Activated CD8-positive, alpha-beta memory T cell treated with anti-CD3 and anti-CD28 coated beads for 4 hours (primary cell): Measurements from ENCODE around the gene HNMT.
"Not testable (repeated sequence)": the region's sequence is repeated elsewhere in the genome, so short reads cannot be mapped to it uniquely, and the experiment has no call there.

Experiments
- DNase-seq, 2 donors: peaks; one replicate each; pipeline ENCODE4 v3.0.0-alpha.2; 2020; ENCODE audit warnings: low read depth in 2 of 2

The HNMT gene

DNA sequence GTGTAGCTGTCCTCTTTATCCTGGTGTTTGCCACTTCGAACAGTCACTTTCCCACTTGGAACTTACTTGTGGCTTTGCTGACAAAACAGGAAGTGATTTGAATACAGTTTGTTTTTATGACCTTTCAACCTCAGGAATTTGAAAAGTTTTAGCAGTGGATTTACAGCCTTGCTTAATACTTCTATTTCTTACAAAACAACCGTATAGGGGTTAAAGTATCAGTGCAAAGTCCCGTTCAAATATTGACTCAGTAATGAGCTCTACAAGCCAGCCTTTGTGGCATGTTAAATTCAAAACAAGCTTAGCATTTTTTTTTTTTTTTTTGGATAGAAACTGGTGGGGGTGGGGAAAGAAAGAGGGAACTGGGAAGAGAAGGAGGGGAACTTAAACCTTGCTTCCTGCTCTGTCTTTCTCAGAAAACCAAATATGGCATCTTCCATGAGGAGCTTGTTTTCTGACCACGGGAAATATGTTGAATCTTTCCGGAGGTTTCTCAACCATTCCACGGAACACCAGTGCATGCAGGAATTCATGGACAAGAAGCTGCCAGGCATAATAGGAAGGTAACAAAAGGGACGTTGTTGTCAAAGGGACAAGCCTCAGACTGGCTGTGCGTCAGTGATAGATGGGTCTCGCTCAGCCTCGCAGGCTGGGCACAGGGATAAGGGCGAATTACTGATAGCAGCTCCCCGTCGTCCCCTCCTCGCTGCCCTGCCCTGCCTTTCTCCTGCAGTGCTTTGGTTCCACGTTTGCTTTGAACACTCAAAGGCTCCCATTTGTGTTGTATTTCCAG lies at the start of gene HNMT:
HNMT (plus strand) TSS at position 408 of the 793 bp plus-strand sequence; CDS start at position 427, 19 bp downstream.
- no peak for DNase-seq

DNA sequence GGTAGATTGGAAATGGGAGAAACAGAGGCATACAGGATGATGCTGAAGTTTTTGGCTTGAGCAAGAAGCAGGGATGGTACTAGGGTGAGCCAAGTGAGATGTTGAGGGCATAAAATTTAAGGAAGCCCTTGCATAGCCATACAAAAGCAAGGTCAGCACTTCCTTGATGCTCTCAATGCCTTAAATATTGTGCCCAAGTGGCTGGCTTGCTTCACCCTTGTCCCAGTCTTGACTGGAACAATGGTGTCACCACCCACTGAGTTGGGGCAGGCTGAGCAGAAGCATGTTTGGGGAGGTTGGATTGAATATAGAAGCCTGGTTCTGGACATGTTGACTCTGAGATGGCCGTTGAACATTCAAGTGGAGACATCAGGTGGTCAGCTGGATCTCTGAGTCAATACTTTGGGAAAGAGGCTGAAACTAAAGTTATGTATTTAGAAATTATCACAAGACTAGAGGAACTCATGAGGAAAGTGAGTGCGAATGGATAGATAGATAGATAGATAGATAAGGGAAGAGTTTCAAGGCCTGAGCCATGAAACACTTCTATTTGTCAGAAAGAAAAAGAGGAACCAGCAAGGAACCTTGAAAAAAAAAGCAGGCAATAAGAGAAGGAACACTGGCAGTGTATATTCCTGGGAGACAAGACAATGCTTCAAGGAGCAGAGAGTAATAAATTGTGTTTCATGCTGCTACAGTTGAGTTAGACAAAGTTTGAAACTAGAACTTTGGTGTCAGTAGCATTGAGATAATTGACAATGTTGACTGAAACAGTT lies 43.0 kb upstream of the HNMT start:
- no peak for DNase-seq

DNA sequence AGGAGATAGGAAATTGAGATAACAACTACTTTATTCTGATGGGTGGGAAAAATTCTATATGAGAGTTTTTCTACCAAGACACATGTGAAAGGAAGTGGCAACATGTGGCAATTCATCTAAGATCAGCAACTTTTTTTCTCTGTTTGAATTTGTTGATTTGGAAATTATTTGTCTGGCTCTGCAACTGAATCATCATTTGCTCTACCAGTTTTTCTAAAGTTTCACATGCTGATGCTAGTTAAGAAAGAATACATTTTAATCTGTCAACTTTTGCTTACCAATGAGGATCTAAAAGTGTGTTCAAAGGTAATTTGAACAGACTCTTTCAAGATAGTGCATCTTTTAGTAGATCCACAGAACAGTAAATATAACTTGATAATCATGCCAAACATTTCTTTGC lies 42.1 kb upstream of the HNMT start:
- not testable (repeated sequence) for DNase-seq

DNA sequence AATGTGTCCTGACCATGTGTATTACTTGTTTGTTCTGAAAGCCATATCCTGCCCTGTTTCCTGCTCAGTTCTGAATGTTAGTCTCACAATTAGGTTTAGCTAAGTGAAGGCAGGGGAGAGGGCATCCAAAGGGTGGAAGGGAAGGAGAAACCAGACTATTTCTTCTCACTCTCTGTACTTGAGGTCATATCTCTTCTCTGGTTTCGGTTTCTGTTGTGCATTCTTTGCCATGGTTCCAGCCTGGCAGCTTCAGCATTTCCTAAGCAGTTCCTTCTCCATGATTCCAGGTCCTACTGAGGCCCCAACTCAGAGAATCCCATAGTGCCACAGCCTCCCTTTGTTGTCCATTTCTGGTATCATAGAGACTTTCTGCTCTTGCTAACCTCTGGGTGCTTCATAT lies 40.3 kb upstream of the HNMT start:
- no peak for DNase-seq

DNA sequence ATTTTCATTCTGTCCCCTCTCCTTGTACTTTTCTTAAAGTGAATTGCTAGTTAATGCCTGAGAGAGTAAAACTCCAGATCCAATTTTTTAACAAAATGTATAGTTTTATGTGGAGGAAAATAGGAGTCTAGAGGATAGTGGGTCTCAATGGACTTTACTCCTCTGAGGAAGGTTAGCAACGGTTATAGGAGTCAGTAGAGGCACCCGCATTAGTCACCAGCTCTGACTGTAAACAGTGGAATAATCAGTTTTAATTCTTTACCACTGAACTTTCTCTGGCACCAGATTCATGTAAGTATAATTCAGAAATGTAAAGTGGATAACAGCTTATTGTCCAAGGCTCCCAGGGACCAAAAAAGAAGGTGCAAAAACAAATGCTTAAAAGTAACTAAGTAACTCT lies 38.7 kb upstream of the HNMT start:
- no peak for DNase-seq

DNA sequence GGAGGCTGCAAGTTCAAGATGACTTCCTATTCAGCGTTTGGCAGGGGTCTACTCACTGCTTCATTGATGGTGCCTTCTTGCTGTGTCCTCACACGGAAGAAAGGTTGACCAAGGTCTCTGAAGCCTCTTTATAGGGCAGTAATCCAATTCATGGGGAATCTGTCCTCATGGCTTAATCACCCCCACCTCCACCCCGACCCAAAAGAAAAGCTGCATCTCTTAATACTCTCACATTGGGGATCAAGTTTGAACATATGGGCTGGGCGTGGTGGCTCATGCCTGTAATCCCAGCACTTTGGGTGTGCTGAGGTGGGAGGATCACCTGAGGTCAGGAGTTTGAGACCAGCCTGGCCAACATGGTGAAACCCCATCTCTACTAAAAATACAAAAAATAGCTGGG lies 36.4 kb upstream of the HNMT start:
- no peak for DNase-seq

DNA sequence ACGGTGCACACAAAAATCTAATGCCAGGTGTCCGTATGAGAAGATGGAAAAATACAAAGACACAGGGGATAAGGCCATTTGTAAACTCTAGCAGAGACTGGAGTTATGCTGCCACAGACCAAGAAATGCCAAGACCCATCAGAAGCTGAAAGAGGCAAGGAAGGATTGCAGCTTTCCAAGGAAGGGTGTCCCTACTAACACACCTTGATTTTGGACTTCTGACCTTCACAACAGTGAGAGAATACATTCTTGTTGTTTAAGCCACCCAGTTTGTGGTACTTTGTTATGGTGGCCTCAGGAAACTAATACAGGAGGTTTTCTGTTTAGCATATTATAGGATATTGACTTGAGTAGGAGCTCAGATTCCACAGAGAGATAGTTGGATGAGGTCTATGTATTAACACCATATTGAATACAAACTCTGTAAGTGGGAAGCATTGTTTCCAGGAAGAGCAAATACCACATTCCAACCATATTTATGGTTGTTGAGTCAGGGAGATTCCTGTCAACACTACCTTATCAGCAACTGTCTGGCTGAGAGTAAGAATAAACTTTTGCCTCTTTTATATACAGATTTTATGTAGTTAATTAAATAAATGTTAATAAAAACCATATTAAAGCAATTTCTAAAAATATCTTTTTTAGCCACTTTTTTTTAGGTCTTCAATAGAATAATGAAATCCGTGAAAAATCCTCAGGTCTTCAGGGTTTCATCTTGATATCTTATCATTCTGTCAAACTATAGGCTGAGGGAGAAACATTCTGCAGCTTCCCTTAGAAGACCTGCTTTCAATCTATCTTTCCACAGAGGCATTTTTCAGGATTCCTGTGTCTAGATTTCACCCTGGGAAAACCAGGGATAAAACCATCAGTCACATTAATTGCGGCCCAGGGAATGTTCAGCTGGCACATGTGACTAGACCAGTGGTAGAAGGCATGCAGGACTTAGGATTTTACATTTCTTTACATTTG lies 35.4 kb upstream of the HNMT start:
- DNase-seq = no peak

DNA sequence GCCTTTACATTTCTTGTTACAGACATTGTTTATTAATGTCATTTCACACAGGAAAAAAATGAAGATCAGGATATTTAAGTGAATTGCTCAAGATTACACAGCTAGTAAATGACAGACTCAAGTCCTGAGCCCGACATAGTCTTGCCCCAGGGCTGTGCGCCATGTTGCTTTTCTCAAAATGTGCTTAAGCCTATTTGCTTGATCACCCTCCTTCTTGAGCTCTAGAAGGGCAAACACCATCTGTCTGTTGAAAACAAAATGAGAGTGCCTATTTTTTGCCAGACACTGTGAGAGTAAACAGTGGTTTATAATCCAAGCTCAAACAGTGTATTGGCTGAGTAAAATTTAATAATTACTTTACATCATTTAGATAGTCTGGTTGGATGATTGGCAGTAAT lies 34.8 kb upstream of the HNMT start:
- no peak for DNase-seq

DNA sequence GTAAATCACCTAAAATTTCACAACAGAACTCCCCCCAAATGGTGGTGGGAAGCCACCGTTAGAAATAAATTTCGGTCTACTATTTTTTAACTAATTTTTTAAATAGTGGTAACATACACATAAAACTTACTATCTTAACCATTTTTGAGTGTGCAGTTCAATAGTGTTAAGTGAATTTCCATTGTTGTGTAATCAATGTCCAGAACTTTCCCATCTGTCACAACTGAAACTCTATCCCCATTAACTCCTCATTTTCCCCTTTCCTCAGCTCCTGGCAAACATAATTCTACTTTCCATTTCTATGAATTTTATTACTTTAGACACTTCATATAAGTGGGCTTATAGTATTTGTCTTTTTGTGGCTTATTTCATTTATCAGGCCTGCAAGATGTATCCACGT lies 34.1 kb upstream of the HNMT start:
- DNase-seq = no peak

DNA sequence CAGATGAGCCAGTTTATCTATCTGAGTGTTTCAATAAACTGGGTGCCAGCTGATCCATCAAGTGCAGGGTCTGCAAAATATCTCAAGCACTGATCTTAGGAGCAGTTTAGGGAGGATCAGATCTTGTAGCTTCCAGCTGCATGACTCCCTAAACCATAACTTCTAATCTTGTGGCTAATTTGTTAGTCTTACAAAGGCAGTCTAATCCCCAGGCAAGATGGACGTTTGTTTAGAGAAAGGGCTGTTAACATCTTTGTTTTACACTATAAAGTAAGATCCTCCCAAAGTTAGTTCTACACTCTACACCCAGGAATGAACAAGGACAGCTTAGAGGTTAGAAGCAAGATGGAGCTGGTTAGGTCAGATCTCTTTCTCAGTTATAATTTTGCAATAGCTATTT lies 28.7 kb upstream of the HNMT start:
- DNase-seq = no peak

DNA sequence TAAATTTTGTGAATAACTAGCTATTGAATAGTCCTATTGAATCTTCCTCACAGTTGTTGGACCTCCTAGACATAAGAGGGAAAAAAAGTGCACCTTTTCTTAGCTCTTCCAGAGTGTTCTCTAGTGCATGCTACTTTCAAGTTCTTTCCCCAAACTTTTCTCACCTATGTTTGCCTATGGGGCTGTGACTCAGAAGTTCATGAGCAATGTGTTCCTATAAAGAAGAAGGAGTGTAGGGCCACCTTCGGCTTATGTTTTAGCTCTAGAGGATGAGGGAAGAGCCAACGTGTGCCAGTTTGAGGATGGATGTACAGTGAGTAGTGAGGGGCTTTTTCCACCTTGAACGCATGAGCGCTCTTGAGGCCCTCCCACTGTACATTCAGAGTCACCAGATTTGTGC lies 27.0 kb upstream of the HNMT start:
- DNase-seq = no peak

DNA sequence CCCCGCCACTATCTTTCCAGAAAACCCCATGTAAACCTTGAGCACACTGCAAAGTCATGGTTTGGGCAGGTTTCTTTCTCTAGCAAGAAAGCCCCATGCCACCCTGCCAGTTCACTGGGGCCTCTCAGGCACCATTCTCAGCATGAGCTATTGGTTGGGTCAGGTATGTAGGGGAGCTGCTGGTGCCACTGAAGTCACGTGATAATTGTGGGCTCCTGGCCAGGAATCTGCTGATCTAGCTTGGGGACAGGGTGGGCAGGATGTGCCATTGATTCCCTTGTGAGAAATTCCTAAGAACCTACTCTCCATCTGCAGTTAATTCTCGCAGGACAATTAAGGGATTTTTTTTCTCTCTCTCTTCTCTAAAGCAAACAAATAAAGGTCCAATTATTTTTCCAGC lies 26.5 kb upstream of the HNMT start:
- no peak for DNase-seq

DNA sequence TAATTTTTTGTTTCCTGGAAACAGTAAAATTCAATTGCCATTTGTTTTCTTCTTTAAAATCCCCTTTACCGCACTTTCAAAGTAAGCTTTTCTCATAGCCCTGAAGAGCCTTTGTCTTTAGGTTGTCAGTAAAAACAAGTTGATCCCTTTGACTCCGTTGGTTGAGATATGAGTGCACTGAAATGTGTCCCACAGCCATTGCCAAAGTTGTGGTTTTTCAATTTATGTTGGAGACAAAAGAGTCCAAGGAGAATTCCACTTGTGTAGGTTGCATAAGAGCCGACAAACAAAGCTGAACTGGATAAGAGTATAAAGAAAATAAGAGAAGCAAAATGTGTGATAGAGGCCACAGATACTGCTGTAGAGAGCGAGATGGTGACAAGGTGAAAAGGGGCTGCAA lies 26.1 kb upstream of the HNMT start:
- no peak for DNase-seq

DNA sequence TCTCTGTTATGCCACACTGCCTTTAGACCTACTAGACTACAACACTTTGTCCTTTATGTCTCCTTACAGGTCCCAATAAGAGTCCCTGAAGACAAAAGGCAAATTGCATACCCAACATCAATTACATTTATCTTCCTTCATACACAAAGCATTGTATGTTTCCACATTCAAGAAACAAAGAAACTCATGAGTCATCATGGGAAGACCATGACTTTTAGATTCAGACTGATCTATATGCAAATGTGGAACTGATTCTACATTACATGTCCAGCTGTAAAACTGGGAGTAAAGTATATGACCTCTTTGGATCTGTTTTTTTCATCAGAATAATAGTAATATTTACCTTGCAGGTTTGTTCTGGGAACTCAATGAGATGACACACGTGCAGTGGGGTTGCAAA lies 25.2 kb upstream of the HNMT start:
- DNase-seq = no peak

DNA sequence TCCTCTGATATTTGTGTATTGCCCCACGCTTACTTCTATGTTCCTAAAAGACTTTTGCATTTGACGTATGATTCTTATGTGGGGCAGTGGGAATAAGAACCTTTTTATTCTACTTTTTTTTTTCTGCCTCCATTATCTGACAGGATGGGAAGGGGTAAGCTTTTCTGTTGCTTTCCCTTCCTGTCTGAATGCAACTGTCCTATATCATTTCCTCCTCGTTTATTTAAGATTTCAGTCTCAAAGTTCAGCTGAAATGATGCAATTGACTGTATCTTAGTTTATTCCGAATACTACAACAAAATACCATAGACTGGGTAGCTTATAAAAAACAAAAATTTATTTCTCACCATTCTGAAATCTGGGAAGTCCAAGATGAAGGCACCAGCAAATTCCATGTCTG lies 24.1 kb upstream of the HNMT start:
- no peak for DNase-seq

DNA sequence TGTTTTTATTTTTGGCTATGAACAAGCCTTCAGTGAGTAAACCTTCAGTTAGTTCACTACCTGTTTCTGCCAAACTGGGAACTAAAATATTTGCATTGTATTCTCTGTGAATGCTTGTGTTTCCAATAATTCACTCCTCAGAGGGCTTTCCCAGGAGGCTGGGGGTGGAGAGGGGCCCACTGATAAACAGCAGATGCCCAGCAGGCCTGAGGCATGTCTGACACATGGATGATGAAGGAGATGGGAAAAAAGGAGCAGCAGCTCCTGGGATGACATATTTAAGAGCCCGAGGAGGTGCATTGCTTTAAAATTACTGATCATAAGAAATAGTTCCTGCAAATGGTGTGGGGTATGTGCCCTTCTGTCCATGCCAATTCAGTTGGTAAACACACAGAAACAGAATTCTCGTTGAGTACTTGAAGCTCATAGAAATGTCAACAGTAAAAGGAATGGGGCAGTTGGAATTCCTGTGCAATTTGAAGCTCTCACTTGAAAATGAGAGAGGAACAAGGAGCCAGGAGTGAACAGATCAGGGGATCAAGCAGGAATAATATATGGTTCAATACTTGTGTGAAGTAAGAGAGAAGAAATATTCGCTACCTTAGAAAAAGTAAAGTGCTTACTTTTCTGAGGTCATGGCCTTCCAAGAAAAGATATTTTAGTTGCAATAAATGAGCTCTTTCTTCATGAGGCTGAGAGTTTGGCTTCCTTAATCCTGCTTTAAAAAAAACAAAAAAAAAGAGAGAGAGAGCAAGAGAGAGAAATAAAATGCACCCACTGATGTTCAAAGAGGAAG lies 22.0 kb upstream of the HNMT start:
- no peak for DNase-seq

DNA sequence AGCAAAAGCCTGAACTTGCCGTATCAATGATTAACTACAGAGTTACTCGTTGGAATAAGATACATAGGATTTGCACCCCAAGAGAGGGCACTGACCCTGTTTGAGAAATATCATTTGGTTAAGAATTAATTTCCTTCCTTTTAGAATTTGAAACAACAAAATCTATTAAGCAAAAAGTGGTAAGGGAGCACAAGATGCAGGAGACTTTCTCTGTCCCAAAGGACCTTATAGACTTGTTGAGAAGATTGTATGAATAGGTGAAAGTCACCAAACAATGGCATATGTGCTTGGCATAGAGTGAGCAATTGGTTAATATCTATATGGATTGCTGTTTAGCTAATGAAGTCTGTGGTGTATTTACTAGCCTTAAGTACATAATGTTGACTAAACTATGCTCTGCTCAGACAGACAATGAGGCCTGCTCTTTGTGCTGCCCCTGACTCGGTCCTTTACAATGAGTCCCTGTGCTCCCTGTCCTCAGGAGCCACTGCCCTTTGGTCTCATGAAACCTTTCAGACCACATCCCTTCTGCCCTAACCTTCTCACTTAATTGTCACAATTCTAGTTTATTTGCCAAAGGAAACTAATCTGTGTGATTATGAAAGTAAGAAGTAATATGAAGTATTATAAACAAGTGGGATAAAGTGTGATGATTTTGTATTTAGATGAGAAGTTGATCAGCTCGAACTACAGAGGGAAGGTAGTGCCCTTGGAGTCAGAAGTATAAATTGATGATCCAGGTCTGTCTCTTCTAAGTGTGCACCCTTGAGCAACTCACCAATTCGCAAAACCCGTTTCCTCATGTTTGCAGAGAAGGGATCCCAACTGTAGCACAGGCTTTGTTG lies 21.2 kb upstream of the HNMT start:
- no peak for DNase-seq

DNA sequence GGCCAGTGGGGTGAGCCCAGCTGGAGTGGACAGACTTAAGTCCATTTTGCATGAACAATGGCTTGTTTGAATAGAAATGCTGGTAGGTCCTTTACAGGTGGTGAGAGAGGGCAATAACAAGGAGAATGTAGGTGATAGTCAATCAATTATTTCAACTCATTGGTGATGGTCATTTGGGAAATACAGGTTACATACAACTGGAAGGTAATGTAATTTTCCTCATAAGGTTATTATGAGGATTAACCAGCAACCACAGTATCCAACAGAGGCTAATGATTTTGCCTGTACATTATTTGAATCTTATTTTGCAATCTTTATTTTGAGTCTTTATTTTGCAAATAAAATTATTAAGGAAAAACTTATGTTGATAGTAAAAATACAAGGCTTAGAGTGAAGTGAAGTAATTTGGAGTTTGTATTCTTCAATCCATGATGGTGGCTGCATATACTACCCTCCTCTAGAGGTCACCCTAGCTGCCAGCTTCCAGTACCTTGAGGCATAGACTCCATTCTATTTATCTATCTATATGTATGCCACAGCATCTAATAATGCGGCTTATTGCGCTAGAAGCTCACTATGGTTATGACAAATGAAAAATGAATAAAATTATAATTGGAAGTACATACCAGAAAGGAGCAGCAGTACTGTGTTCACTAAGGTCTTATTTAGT lies 20.5 kb upstream of the HNMT start:
- DNase-seq = no peak

DNA sequence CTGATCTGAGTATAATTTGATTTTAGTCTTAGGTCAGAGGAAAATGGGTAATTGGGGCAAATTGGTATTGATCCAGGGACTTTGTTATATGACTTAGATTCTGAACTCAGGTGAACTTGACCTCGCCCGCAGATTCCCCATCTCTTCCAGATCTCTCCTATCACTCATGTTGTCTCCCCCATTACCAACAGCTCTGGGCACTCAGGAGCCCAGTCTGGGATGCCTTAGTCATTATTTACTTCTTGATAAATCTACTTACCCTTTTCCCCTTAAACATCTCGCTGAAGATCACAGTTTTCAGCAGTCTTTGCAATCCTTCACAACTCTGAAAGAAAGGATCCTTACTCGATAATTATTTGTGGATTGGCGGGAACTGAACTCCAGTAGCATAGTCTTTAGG lies 19.6 kb upstream of the HNMT start:
- DNase-seq = no peak

DNA sequence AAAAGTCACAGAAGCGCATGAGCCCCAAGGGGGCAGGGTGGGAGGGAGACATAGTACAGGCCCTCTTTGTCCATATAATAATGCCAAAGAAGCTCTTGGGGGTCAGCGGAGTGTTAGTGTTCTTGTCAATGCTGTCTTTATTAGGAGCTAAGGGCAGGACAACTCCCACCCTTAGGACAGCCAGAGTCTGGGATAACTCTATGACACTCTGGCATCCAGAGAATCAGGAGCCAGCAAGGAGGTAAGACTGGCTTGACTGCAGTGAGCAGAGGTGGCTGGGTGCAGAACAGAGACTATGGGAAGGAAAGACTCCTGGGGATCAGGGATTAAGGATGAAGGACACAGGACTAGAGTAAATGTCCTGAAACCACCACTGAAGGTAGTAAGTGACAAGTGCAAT lies 19.0 kb upstream of the HNMT start:
- no peak for DNase-seq
